ENCODE results near the gene NCOA3.

GRCh38 chr20:47496118-47496517, 5.6 kb upstream of the NCOA3 start:
- TF ChIP-seq, protein P1, sequence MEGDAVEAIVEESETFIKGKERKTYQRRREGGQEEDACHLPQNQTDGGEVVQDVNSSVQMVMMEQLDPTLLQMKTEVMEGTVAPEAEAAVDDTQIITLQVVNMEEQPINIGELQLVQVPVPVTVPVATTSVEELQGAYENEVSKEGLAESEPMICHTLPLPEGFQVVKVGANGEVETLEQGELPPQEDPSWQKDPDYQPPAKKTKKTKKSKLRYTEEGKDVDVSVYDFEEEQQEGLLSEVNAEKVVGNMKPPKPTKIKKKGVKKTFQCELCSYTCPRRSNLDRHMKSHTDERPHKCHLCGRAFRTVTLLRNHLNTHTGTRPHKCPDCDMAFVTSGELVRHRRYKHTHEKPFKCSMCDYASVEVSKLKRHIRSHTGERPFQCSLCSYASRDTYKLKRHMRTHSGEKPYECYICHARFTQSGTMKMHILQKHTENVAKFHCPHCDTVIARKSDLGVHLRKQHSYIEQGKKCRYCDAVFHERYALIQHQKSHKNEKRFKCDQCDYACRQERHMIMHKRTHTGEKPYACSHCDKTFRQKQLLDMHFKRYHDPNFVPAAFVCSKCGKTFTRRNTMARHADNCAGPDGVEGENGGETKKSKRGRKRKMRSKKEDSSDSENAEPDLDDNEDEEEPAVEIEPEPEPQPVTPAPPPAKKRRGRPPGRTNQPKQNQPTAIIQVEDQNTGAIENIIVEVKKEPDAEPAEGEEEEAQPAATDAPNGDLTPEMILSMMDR (conservative IDR thresholded peaks at IDR 0.05; ENCODE audit: low read depth, low read length), result no peak
- no peak for TF ChIP-seq EZH2phosphoT487 (IDR thresholded peaks at IDR 0.05; ENCODE audit: borderline replicate concordance, low read length)
- TF ChIP-seq EZH2 (IDR thresholded peaks at IDR 0.05; ENCODE audit: low read length, unreplicated experiment), result no peak
